IPS DF 6.9 (cell line): ENCODE results near the gene HSPA1B.
"Not testable (repeated sequence)": the region's sequence is repeated elsewhere in the genome, so short reads cannot be mapped to it uniquely, and the experiment has no call there.

ENCODE experiments used
- DNase-seq: peaks from one replicate; pipeline ENCODE4 v3.0.0-alpha.2; 2013; ENCODE audit warnings: low read depth, low spot score
- H3K27ac ChIP-seq: one replicate; pipeline ENCODE4 v1.5.1; 2013; ENCODE audit warnings: low read length, control low read depth
- H3K27me3 ChIP-seq: 2 replicates; pipeline ENCODE4 v1.6.1; 2013; ENCODE audit warnings: mild to moderate bottlenecking, low read length; ENCODE audit not compliant: control insufficient read depth, insufficient read depth
- H3K36me3 ChIP-seq: 2 replicates; pipeline ENCODE4 v1.6.1; 2013; ENCODE audit warnings: low read length; ENCODE audit not compliant: control insufficient read depth, insufficient read depth
- H3K4me1 ChIP-seq: 2 replicates; pipeline ENCODE4 v1.6.1; 2013; ENCODE audit warnings: low read length; ENCODE audit not compliant: control insufficient read depth, insufficient read depth
- H3K4me3 ChIP-seq: 2 replicates; pipeline ENCODE4 v1.5.1; 2013; ENCODE audit warnings: mild to moderate bottlenecking, low read length
- H3K9me3 ChIP-seq: 2 replicates; pipeline ENCODE4 v1.6.1; 2013; ENCODE audit warnings: low read length, inconsistent platforms; ENCODE audit not compliant: control insufficient read depth, insufficient read depth
- WGBS: extraction: QIAGEN DNeasy Blood & Tissue Kit; methylation state at CpG from one replicate; pipeline ENCODE4 v1.1.7; 2013; ENCODE audit warnings: mixed read lengths, missing lambda C conversion rate; ENCODE audit not compliant: insufficient read length, insufficient coverage; 5-methylcytosine and 5-hydroxymethylcytosine counted together

HSPA1B gene

GRCh38 chr6:31817133-31817928 lies 10.2 kb upstream of the HSPA1B start:
- H3K27me3 ChIP-seq, H3K4me1 ChIP-seq, H3K27ac ChIP-seq, H3K9me3 ChIP-seq, H3K4me3 ChIP-seq, H3K36me3 ChIP-seq, DNase-seq: not testable (repeated sequence)
- WGBS: no CpG with 5 or more reads among the region's 37 CpGs

- H3K27ac ChIP-seq, H3K4me1 ChIP-seq, H3K27me3 ChIP-seq, H3K36me3 ChIP-seq, H3K4me3 ChIP-seq, DNase-seq, H3K9me3 ChIP-seq: not testable (repeated sequence)
- WGBS: no CpG with 5 or more reads among the region's 8 CpGs
These were observed 9.5 kb upstream of the HSPA1B start for GRCh38 chr6:31817929-31818511.

GRCh38 chr6:31819871-31820299 lies 7.7 kb upstream of the HSPA1B start:
- H3K4me3 ChIP-seq: no peak overlapping the region
- H3K36me3 ChIP-seq: no peaks in the 10 kb centered on the region
- H3K9me3 ChIP-seq: no peaks in the 10 kb centered on the region
- no peak for DNase-seq
- H3K27ac ChIP-seq: no peak overlapping the region
- H3K27me3 ChIP-seq: no peaks in the 10 kb centered on the region
- H3K4me1 ChIP-seq: no peaks in the 10 kb centered on the region; the same call in 1 of the 2 replicates

- H3K4me1 ChIP-seq, H3K36me3 ChIP-seq, H3K9me3 ChIP-seq, H3K27ac ChIP-seq, DNase-seq, H3K4me3 ChIP-seq, H3K27me3 ChIP-seq: not testable (repeated sequence)
- WGBS: no CpG with 5 or more reads among the region's 10 CpGs
These were observed 7.1 kb upstream of the HSPA1B start for GRCh38 chr6:31820399-31820798.

GRCh38 chr6:31821301-31822035 lies 6.1 kb upstream of the HSPA1B start:
- no peaks in the 10 kb centered on the region; the same call in none of the 2 replicates for H3K4me1 ChIP-seq
- no peak for DNase-seq
- H3K4me3 ChIP-seq: peak overlapping the region; percentile 55; the same call in 1 of the 2 replicates
- no peaks in the 10 kb centered on the region for H3K9me3 ChIP-seq
- no peaks in the 10 kb centered on the region for H3K27me3 ChIP-seq
- H3K27ac ChIP-seq: no peak overlapping the region
- H3K36me3 ChIP-seq: no peaks in the 10 kb centered on the region
- WGBS: no CpG with 5 or more reads among the region's 39 CpGs

GRCh38 chr6:31822036-31822821 lies 5.3 kb upstream of the HSPA1B start:
- no CpG with 5 or more reads among the region's 25 CpGs for WGBS
- peak overlapping the region; percentile 29; the same call in 1 of the 2 replicates for H3K4me3 ChIP-seq

GRCh38 chr6:31823592-31824196 lies 3.8 kb upstream of the HSPA1B start:
- H3K4me1 ChIP-seq, H3K27me3 ChIP-seq, H3K27ac ChIP-seq, H3K9me3 ChIP-seq, H3K4me3 ChIP-seq, DNase-seq, H3K36me3 ChIP-seq: not testable (repeated sequence)
- no CpG with 5 or more reads among the region's 9 CpGs for WGBS

More at GRCh38 chr6:31822036-31822821, 5.3 kb upstream of the HSPA1B start:
- no peaks in the 10 kb centered on the region for H3K9me3 ChIP-seq
- no peaks in the 10 kb centered on the region for H3K36me3 ChIP-seq
- no peak for DNase-seq
- H3K27me3 ChIP-seq: no peaks in the 10 kb centered on the region
- no peak overlapping the region for H3K27ac ChIP-seq
- H3K4me1 ChIP-seq: no peaks in the 10 kb centered on the region; the same call in none of the 2 replicates

GRCh38 chr6:31825553-31825952 lies 2.0 kb upstream of the HSPA1B start:
- Histone ChIP-seq H3K27ac (peak overlapping the region; percentile 42), H3K4me3 (no peak overlapping the region), H3K36me3 (no peaks in the 10 kb centered on the region; the same call in 1 of the 2 replicates), H3K9me3 (no peaks in the 10 kb centered on the region), H3K4me1 (no peaks in the 10 kb centered on the region; the same call in none of the 2 replicates), H3K27me3 (no peaks in the 10 kb centered on the region)
- DNase-seq: no peak
- no CpG with 5 or more reads among the region's 4 CpGs for WGBS

- no peak for DNase-seq
- H3K36me3 ChIP-seq: no peaks in the 10 kb centered on the region; the same call in 1 of the 2 replicates
- WGBS: no CpG with 5 or more reads among the region's 13 CpGs
These were observed 699 bp upstream of the HSPA1B start for GRCh38 chr6:31826793-31827285.

More at GRCh38 chr6:31826793-31827285, 699 bp upstream of the HSPA1B start:
- no peaks in the 10 kb centered on the region for H3K9me3 ChIP-seq
- peak overlapping the region; percentile 66 for H3K27ac ChIP-seq
- H3K4me1 ChIP-seq: no peaks in the 10 kb centered on the region; the same call in none of the 2 replicates
- H3K4me3 ChIP-seq: peak overlapping the region; percentile 33; the same call in 1 of the 2 replicates
- H3K27me3 ChIP-seq: no peaks in the 10 kb centered on the region
